GM19351 (cell line): Measurements from ENCODE around the gene PPP1R27.

ENCODE experiments used
- ATAC-seq: cut with Tn5 transposase; IDR thresholded peaks from one replicate; pipeline ENCODE4 v1.9.1; 2021; ENCODE audit warnings: mild to moderate bottlenecking, moderate library complexity; ENCODE audit not compliant: unreplicated experiment

Gene PPP1R27, protein sequence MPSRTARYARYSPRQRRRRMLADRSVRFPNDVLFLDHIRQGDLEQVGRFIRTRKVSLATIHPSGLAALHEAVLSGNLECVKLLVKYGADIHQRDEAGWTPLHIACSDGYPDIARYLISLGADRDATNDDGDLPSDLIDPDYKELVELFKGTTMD

DNA sequence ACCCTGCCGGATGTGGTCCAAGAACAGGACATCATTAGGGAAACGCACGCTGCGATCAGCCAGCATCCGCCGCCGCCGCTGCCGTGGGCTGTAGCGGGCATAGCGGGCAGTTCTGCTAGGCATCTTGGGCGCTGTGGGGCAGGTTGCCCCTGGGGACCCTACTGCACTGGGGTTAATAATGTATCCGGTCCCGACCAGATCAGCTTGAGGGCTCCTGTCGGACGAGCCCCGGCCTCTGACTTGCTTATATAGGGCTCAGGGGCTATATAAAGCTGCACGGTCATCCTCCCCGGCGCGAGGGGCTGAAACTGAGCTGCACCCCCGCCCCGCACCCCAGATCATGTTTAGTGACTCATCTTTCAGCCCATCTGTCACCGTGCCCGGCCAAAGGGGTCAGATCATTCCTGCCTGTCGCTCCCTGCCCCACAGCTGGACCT lies at the start of gene PPP1R27:
Gene PPP1R27, minus strand, starts transcription at position 220 of the 437 bp plus-strand sequence. Its CDS starts 97 bp downstream, at position 123.
- no peak for ATAC-seq

DNA sequence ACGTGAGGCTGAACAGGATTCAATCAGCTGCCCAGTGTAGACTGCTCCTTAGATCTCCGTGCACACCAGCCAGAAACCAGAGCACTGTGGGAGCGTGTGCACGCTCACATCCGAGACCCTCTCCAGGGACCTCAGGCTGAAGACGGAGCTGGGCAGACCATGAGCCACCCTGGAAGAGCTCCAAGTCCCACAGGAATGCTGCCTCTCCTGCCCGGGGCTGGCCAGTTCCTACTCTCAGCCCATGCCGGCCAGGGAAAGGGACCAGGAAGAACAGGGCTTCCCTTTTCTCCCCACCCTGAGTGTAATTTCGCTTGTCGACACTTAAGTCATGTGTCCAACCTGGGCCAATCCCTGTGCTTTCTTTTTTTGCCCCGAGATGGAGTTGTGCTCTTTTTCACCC lies 49.7 kb upstream of the PPP1R27 start:
- ATAC-seq, result no peak

DNA sequence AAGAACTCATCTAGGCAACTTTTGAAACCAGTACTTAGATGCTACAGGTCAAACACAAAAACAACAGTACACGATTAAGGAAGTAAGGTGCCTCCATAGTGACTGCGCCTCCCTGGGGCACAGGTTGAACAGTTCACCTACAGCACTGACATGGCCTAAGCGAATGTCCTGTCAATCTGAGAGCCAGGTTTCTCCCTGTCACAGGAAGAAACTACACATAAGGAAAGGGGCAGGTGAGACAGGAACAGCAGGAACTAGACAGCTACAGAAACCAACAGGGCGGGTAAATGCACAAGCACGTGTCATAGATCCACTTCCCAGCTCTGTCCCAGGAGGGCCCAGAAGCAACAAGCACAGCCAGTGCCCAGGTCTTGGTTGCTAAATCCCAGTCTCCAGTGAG lies 44.3 kb upstream of the PPP1R27 start:
- ATAC-seq, result no peak

DNA sequence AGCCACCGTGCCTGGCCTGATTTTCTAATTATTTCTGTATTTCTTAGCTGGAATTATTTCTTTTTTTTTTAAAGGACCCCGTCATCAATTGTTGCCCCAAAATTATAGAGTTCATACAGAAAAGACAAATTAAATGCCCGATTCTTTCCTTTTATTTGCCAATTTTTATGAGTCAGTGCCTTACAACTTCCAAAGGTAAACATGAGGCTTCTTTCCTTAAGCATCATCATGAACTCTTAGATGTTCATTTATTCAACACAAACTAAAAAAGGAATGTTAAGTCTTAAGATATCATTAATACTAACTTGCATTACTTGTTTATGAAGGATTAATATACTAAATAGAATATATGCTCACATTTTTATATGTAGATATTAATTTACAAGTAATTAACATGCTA lies 43.4 kb upstream of the PPP1R27 start:
- ATAC-seq, result no peak

DNA sequence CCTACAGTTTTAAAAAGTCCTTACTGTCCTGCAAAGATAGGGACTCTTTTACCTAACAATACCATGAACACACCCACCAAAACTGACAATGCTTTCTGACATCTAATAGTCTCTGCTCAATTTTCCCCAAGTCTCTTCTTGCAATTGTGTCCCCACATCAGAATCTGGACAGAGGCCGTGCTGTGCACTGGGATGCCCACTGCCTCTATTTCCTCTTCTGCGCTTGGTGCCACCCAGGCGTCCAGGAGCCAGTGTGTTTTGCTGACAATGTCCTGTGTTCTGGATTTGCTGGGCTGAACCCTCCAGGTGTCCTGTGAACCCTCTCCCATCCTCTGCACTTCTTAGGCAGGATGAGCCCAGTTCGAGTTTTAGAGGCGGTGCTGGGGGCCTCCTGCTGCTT lies 42.7 kb upstream of the PPP1R27 start:
- ATAC-seq, result no peak

DNA sequence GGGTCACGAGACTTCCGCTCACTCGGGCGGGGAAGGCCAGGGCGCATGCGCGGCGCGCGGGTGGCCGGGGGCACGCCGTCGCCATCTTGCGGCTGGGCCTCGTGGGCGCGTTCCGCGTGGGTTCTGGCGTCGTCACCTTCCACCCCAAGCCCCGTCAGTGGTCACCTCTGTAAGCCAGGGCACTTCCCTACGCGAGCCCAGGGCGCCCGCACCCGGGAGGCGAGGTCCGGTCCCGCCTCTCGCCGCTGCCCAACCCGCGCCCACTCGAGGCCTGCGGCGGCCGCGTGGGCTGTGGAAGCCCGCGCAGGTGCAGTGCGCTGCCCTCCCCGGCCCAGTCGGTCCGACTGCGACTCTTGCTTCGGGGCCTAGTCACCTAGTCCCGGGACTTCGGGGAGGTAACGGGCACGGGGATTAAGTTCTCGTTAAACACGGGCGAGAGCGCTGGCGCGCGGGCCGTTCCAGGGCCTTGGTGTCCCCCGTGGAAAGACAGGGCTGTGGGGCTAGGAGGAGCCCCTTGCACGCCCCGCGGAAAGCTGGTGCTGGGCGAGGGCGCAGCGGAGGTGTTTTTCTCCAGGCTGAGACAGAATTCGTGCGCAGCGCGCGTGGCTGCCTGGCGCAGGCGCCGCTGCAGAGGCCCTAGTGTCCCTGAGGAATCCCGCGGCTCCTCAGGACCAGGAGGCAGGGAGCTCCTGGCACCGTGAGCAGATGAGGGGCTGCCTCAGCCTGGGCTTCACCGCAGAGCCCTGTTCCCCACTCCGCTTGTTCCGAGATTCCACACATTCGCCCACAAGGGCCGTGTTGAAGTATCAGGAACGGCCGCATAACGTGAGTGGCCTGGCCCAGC lies 36.8 kb upstream of the PPP1R27 start:
- ATAC-seq, result peak; percentile 12

DNA sequence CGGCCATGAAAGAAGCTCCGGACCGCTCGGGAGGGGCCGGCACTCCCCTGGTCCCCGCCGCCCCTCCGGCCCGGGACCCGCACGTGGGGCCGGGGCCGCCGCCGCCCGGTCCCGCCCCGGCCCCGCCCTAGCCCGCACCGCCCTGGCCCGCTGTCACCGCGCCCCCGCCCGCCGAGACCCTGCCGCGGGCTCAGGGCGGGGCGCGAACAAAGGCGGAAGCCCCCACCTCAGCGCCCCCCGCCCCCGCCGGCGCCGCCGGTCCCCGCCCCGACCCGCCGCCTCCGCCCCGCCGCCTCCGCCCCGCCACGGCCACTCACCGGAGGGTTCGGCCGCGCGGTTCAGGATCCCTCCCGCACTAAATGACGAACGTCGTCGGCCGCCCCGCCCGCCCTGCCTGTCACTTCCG lies 36.1 kb upstream of the PPP1R27 start, which contains the start of gene ARHGDIA:
Gene ARHGDIA, minus strand, starts transcription at position 357 of the 406 bp plus-strand sequence. CDS start 1,407 bp downstream, outside the sequence.
- peak; percentile 46 for ATAC-seq

DNA sequence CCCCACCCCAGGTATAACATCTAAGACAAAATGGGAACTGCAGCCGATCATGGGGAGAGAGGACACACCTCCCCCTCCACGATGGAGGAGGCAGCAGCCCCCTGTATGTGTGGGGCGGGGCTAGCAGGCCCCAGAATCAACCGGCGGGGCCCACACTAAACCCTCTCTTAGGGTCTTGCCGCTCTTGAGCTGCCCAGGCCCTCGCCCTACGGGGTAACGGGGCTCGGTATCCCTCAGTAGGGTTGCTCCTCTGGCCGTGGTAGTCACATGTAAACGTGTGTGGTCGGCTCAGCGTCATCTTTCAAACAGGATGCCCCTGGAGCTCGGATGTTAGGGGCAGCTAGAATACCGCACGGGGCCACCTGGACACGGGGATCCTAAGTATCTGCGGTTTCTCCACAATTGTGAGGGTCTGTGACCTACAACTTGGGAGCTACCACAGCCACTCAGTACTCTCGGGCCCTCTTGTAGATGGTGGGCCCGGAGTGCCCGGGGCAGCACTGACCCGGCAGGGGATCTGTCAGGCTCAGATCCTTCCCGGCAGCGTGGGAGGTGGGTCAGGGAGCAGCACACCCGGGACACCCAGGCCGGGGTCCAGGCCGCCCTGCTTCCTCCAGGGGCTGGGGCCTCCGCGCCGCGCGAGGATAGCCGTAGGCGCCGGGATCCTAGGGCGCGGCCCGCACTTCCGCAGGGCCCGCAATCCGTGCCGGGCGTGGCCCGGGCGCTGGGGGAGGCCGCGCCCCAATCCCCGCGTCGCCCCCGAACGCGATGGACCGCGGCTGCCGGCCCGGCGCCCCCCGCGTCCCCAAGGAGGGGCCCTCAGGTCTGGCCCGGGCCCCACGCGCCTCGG lies 35.5 kb upstream of the PPP1R27 start:
- peak; percentile 12 for ATAC-seq

DNA sequence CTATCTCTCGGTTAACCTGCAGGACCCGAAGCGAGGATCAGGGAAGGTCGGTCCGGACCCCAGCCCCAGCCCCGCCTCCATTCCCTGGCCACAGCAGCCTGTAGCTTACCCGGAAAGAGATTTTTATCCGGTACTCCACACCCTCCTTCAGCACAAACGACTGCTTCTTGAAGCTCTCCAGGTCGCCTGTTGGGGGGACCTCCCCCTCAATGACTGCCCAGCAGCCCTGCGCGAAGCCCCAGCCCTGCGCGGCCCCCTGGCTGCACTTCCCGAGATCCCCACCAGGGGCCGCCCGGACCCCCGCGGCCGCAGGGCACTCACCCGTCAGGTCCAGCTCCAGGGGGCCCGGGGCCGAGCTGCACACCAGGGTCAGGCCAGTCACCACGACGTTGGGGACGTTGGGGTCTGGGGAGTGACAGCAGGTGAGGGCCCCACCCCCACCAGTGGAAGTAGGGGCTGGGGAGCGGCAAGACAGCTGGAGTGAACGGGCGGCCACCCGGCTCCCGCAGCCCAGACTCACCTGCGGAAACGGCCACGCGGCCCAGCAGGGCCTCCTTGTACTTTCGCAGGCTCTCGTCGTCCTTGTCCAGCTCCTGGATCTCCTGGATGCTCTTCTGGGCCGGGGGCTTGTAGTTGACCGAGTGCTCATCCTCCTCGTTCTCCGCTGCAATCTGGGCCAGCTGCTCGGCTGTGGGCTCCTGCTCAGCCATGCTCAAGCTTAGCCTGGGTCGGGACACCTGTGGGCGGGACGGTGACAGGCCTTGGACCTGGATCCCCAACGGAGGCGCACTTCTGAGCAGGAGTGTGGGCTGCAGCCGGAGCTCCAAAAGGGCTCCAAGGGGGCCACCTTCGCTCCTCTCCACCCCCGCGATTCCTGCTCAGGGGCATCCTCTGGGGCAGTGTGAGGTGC lies 34.6 kb upstream of the PPP1R27 start:
- no peak for ATAC-seq

DNA sequence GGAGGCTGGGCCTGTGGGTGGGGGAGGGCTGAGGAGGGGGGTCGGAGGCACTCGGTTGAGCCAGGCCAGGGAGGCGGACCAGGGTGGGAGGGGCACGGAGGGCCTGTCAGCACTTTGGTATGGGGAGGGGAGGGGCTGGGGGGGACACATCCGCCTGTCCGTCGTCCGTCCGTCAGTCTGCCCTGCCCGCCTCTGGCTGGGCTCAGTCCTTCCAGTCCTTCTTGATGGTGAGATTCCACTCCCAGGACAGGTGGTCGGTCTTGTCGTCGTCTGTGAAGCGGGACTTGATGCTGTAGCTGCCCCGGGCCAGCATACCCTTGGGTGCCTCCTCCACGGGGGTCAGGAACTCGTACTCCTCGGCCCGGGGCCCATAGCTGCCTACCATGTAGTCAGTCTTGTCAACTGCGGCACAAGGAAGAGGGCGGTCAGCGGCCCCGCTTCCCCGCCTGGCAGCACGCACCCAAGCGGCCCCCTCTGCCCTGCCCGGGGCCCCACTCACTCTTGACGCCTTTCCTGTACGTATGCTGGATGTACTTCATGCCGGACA lies 33.9 kb upstream of the PPP1R27 start:
- no peak for ATAC-seq

DNA sequence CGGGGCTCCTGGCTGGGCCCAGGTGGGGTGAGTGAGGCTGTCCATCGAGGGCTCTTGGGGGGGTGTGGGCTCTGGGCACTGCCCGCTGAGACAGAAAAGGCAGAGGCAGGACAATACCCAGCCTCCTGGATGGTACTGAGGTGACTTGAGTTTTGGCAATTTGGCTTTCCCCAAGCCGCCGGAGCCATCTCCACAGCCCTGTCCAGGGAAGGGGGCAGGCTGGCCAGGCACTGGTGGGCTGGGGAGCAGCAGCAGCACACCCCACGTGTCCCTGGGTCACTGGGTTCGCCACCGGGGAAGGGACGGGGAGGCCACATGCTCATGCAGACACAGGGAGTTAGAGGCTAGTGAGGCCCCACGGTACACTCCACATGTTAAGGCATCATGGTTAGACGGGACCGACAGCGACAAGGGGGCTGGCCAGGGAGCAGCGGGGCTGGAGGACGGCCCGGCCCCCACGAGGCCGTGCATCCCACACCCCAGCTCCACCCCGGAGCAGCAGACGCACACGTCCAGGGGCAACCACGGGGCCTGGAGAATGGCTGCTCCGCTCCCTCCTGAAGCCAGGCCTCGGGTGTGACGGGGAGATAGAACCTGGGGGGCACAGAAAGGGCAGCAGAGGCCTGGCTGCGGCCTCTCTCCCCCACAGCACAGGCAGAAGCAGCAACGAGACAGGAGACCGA lies 33.3 kb upstream of the PPP1R27 start:
- ATAC-seq, result no peak

DNA sequence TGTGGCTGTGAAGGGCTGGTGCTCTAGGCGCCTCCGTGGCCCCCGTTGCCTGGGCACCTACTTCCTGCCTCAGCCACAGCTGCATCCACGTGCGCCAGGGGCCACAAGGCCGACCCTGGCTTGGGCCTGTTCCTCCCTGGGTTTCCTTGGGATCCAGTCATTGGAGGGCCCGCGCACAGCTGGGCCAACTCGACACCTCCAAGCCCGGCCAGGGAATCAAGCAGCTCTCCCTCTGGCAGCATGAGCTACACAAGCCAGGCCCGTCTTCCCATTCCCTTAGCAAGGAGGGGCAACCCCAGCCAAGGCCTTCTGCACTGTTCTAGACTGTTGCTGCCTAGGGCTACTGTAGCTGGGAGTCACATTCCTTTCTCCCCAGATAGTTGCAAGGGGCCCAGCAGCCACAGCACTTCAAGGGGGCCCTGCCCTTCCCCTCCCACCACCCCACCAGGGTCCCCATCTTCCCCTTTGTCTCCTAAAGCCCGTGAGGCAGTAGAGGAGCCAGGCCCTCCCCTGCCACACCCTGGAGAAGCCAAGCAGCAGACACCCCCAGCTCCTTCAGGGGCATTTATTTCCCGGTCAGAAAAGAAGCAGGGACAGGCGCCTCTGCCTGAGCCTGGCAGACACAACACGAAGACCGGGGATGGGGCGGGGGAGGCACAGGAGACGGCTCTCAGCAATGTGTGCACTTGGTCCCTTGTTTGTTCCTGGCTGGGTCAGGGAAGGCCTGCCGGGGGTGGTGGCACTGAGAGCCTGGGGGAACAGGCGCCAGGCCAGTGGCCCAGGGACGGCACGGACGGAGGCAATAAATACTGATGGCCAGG lies 32.5 kb upstream of the PPP1R27 start:
- ATAC-seq, result no peak

DNA sequence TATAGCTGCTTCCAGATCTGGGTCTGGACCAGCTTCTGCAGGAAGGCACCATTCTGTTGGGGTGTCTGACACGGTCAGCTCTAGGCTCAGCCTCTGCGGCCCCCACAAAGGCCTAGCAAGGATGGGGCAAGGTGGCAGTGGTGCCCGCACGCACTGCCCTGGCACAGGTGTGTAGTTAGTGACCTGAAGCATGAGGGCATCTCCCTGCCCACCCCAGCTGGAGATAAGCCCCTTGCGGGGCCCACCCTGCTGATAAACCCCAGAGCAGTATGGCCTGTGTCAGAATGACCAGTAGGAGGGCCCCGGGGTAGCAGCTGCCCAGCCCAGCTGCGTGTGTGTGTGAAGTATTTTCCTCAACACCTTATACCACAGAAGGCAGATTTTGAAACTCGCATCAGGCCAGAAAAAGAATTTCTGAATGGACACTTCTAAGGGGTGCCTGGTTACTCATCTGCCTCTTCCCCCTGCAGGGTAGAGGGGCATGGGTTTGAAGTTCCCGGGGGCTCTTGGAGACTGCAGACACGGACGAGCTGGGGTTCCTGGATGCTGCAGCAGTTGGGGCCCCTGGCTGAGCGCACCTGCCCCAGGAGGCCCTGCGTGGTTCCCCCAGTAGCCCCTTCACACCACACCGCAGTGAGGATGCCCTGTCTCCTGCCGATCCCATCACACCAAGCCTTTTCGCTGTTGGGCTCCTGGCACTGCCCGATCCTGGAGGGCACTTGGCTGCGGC lies 31.8 kb upstream of the PPP1R27 start:
- no peak for ATAC-seq

DNA sequence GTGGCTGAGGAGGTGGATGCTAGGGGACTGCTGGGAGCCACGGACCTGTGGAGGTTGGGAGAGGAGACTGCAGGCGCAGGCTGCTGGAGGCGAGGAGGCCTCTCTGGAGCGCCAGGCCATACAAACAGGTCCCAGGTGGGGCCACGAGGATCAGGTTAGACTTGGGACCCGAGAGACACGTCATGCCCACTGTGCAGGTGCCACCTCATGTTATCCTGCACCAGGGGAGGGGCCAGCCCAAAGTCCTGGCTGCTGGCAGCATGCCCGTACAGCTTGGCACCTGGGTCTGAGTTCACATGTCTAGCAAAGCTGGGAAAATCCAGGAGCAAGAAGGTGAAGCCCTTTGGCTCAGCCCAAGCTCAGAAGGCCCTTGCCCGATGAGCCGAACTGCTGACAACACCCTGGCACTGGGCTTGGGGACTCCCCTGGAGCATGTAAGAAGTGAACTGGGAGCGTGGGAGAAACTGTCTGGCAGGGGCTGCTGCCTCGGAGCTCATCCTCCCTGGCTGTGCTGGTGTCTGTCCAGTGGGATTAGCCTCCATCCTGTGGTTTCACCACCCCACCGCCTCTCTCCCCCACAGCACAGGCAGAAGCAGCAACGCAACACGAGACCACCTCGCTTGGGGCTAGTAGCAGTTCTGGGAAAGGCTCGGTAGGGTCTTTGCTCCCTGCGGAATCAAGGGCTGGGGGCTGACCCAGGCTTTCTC lies 31.0 kb upstream of the PPP1R27 start:
- no peak for ATAC-seq

DNA sequence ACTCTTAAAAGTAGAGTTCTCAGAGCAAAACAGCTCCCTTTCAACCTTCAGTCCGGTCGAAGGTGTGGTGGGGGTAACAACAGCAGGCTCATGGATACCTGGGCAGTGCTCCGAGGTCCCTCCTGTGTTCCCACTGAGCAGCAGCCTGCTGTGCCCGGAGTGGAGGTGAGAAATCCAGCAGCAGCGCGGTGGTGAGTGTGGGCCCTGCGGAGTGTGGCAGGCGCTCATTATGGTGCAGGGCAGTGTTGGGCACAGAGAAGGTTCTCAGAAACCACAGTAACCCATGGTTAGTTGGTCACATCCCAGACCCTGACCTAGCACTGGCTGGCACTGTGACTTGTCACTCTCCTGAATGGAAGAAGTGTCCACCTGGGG lies 30.5 kb upstream of the PPP1R27 start:
- ATAC-seq, result no peak

DNA sequence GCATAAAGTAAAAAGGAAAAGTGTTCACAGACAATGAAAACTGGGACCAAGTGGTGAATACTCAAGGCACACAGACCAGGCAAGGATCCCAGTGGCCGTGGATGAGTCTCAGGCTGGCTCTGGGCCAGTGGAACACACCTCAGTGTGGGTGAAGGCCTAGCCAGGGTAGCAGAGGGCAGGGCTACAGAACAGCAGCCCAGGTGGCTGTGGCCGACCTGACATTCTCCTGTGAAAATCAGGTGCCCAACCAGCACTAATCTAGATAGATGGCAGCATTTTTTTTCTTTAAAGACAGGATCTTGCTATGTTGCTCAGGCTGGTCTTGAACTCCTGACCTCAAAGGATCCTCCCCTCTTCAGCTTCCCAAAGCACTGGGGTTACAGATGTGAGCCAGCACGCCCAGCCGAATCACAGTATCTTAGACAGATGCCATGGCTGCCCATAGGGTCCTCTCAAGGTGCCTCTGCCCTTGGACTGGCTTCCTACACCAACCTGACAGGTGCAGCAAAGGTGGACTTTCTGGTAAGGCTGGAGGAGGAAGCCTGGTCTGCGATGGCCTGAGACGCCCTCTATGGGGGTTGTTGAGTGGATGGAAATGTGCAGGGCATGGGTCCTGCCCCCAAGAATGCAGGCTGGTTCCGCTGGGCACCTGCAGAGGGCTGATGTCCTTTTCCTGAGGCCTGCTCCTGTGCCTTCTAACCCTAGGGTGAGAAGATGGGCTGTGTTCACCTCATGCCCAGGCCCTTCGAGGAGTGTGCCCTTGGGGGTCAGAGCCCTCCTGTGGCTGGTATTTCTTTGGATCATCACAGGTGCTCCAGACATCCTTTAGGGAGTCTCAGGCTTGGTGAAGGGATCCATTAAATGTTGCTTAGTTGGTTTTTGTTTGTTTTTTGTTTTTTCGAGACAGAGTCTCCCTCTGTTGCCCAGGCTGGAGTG lies 29.3 kb upstream of the PPP1R27 start:
- ATAC-seq, result no peak
